Measurements from ENCODE around the gene MICU1. TPM values are rescaled to one million over a fixed set of nuclear protein-coding genes. Genes with fewer than 3 reads are reported as not detected.
A peak's percentile ranks its signal among the peaks of the same experiment; 100 is the strongest.
"Not testable (repeated sequence)": the region's sequence is repeated elsewhere in the genome, so short reads cannot be mapped to it uniquely, and the experiment has no call there.

MICU1 gene
- polyA plus RNA-seq, 6 donors from 2014 or later = 26.9 to 37.6 (median 31.4) TPM

DNA sequence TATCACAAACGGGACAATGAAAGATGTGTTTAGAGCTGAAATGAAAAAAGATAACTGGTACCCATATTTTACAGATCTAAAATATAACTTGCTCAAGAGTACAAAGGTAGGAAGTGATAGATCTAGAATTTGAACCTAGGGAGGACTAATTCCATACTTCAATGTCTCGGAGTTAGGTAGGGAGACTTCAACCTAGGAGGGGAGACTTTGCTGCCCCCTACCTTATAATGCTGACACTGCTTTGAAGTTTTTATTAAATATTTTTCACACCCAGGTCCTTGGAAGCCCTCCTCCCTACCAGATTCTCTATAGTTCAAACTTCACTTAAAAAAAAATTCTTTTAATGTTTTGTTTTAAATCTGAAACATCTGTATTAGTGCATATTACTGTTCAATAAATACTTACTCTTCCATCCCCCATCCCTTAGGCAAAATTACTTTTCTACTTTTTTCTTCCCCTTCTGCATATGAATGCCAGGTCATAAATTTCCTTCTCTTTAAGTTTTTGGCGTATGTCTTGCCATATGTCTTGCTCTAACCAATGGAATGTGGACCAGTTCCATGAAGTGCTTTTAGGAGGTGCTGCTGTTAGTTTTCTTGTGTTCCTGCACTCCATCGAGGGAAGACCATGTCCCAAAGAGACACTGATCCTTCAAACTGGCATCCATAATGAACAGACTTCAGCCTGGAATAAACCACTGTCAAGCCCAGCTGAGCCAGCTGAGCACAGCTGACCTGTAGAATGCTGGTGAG is 57.8 kb downstream of the MICU1 start:
- H3K27me3 Mint-ChIP-seq = no peaks in the 10 kb centered on the region
- DNase-seq (no peak), ATAC-seq (ENCODE audit: low read depth in 2 of 2) (no peak)
- no peak overlapping the region for H3K4me3 Mint-ChIP-seq
- peaks cover 8 to 18% (median 11%) of the 10 kb centered on the region in 3 donors for H3K4me1 Mint-ChIP-seq
- no peaks in the 10 kb centered on the region for H3K9me3 Mint-ChIP-seq
- H3K27ac Mint-ChIP-seq = peak overlapping the region in 4 of 6 donors; percentile 8 to 74 (median 52)
- peaks cover 0 to 4% of the 10 kb centered on the region in 2 donors for H3K36me3 Mint-ChIP-seq

DNA sequence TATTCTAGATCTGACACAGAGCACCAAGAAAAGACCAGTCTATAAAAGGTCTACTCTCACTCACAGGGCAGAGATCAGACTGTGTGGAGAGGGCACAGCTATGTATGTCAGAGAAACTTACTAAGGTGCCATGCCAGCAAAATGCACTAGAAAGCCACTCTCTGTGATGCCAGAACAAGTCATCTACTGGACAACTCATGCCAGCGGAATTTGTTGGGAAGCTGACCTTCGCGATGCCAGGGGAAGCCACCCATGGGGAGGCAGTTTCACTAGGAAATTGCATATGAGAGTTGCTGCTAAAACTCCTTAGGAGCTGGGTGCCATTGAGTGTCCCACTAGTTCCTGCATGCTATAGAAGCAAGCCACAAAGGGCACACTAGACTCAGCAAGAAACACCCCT is 58.5 kb downstream of the MICU1 start:
- Mint-ChIP-seq H3K4me1 (peaks cover 14 to 25% (median 17%) of the 10 kb centered on the region in 3 donors), H3K27ac (peak overlapping the region in 3 of 6 donors; percentile 24 to 67 (median 38)), H3K27me3 (no peaks in the 10 kb centered on the region), H3K36me3 (peaks cover 0 to 4% of the 10 kb centered on the region in 2 donors), H3K9me3 (no peaks in the 10 kb centered on the region), H3K4me3 (no peak overlapping the region)
- no peak for ATAC-seq (ENCODE audit: low read depth in 2 of 2)
- DNase-seq = no peak

DNA sequence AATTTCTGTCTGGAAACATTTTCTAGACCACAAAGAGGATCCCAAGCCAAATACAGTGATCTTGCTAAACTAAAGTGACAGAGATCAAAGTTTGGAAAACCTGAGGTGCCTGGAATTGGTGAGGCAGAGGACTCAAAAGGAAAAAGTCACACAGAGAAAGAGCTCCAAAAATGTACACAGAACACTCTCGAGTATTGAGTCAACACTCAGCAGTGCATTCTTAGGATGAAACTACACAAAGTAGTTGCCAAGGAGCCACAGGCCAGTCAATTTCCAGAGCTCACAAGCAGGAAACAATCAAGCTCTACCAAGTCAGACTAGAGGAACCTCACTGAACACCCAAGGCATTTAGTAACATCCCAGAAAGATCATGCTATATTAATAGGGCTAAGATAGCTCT is 61.3 kb downstream of the MICU1 start:
- H3K4me3 Mint-ChIP-seq = no peak overlapping the region
- H3K4me1 Mint-ChIP-seq = peaks cover 26 to 35% (median 34%) of the 10 kb centered on the region in 3 donors
- H3K9me3 Mint-ChIP-seq = no peaks in the 10 kb centered on the region
- DNase-seq (no peak), ATAC-seq (ENCODE audit: low read depth in 2 of 2) (no peak)
- H3K27me3 Mint-ChIP-seq = no peaks in the 10 kb centered on the region
- peak overlapping the region in 3 of 6 donors; percentile 25 to 81 (median 69) for H3K27ac Mint-ChIP-seq
- H3K36me3 Mint-ChIP-seq = peaks cover 8 to 10% of the 10 kb centered on the region in 2 donors

DNA sequence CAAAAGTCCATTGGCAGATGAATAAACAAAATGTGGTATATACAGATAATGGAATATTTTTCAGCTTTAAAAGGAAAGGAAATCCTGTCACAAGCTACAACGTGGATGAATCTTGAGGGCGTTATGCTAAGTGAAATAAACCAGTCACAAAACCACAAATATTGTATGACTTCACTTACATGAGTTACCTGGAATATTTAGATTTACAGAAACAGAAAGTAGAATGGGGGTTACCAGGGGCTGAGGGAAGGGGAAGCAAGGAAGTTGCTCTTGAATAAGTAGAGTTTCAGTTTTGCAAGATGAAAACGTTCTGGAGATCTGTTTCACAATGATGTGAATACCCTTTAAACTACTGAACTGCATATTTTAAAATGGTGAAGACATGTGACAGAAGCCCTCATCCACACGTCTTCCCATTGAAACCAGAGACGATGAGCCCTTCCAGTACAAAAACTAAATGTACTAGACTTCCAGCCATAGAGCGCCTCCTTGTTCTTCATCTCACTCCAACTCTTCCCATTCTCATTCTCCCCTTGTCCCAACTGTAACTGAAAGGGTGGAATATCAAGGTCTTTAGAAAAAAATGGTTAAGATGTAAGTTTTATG is 62.4 kb downstream of the MICU1 start:
- Mint-ChIP-seq H3K4me1 (peaks cover 26 to 35% (median 34%) of the 10 kb centered on the region in 3 donors), H3K27ac (peak overlapping the region; percentile 88 to 97 (median 91)), H3K9me3 (no peaks in the 10 kb centered on the region), H3K36me3 (peaks cover 10% of the 10 kb centered on the region in 2 donors), H3K27me3 (no peaks in the 10 kb centered on the region), H3K4me3 (peak overlapping the region; percentile 2 to 81 (median 63))
- ATAC-seq (ENCODE audit: low read depth in 2 of 2) (peak; percentile 84 to 87), DNase-seq (peak; percentile 64)

DNA sequence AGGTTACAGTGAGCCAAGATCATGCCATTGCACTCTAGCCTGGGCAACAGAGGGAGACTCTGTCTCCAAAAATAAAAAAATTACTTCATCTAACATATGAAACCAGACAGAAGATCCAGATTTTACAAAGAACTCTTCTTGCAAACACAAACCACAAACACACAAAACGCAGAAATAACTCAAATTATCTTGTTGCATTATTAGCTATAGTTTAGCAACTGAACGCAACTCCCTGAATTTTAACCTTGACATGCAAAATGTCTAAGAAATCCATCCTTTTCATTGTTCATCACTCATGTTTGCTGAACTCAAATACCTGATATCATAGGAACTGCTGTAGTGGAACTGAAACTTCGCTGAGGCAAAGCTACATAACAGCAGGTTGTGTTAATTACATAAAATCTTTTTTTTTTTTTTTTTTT is 64.1 kb downstream of the MICU1 start:
- no peaks in the 10 kb centered on the region for H3K9me3 Mint-ChIP-seq
- peaks cover 10 to 16% of the 10 kb centered on the region in 2 donors for H3K36me3 Mint-ChIP-seq
- peak; percentile 38 for DNase-seq
- H3K27me3 Mint-ChIP-seq = no peaks in the 10 kb centered on the region
- H3K4me3 Mint-ChIP-seq = peak overlapping the region in 7 of 8 donors; percentile 1 to 74 (median 38)
- H3K4me1 Mint-ChIP-seq = peaks cover 26 to 34% (median 31%) of the 10 kb centered on the region in 3 donors
- ATAC-seq (ENCODE audit: low read depth in 2 of 2) = peak; percentile 69 to 70
- peak overlapping the region; percentile 67 to 94 (median 88) for H3K27ac Mint-ChIP-seq

DNA sequence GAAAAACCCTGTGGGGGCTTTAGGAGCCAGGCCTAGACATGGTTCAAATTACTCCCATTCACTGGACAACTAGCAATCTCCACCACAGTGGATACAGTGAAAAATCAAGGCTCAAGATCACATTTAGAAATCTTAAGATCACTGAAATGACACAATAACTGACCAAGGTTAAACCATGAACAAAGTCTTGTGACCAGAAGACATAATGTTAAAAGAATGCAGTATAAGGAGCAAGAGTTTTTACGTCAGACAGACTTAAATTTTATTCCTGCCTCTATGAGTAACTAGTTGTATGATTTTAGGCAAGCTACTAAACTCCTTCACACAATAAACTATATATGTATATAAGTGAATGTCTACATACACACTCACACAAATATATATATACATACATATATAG is 68.5 kb downstream of the MICU1 start:
- no peaks in the 10 kb centered on the region for H3K9me3 Mint-ChIP-seq
- peaks cover 11 to 16% (median 16%) of the 10 kb centered on the region in 3 donors for H3K4me1 Mint-ChIP-seq
- no peaks in the 10 kb centered on the region for H3K27me3 Mint-ChIP-seq
- ATAC-seq (ENCODE audit: low read depth in 2 of 2) = no peak
- peak overlapping the region in 1 of 6 donors; percentile 39 for H3K27ac Mint-ChIP-seq
- peaks cover 6 to 16% of the 10 kb centered on the region in 2 donors for H3K36me3 Mint-ChIP-seq
- no peak for DNase-seq
- no peak overlapping the region for H3K4me3 Mint-ChIP-seq

DNA sequence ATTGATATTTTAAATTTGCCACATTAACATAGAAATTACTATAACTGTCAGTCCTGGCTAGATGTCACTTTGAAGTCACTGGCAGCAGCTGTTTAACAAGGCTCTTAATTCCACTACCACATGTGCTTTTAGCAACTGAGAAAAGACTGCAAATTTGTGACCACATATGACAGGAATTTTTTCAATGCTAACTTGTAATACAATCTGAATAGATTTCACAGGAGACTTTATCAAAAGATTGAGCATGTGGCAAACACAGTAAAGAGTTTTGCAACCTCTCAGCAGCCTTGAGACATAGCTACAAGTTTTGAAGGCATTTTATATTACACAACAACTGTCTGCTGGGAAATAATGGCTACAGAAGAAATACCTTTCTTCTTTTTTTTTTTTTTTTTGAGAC is 73.0 kb downstream of the MICU1 start:
- ATAC-seq (ENCODE audit: low read depth in 2 of 2) (no peak), DNase-seq (no peak)
- no peaks in the 10 kb centered on the region for H3K9me3 Mint-ChIP-seq
- H3K36me3 Mint-ChIP-seq = peaks cover 9 to 17% of the 10 kb centered on the region in 2 donors
- H3K4me1 Mint-ChIP-seq = no peaks in the 10 kb centered on the region
- no peaks in the 10 kb centered on the region for H3K27me3 Mint-ChIP-seq
- H3K4me3 Mint-ChIP-seq = no peak overlapping the region
- no peak overlapping the region for H3K27ac Mint-ChIP-seq

GRCh38 chr10:72550239-72550638 is 75.6 kb downstream of the MICU1 start:
- DNase-seq (no peak), ATAC-seq (ENCODE audit: low read depth in 2 of 2) (no peak)
- Mint-ChIP-seq H3K4me1 (no peaks in the 10 kb centered on the region), H3K4me3 (no peak overlapping the region), H3K27ac (no peak overlapping the region), H3K9me3 (no peaks in the 10 kb centered on the region), H3K36me3 (peaks cover 17 to 21% of the 10 kb centered on the region in 2 donors), H3K27me3 (no peaks in the 10 kb centered on the region)

DNA sequence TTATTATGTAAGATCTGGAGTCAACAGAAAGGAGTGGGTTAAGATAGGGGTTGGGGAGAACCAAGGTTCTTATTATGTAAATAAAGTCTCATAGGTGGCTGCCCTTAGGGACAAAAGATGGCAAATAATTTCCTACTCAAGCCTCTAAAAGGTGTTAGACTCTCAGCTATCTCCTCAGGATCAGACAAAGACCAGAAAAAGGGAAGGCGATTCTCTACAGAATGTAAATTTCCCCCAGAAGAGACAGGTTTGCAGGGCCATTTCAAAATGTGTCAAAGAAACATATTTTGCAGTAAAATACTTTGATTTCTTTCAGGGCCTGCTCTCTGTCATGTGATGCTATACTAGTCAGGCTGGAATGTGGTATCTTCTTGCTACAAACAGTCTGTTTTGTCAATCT is 80.3 kb downstream of the MICU1 start:
- no peak overlapping the region for H3K27ac Mint-ChIP-seq
- no peak overlapping the region for H3K4me3 Mint-ChIP-seq
- H3K9me3 Mint-ChIP-seq = peaks cover 0 to 27% (median 15%) of the 10 kb centered on the region in 7 donors
- H3K27me3 Mint-ChIP-seq = no peaks in the 10 kb centered on the region
- ATAC-seq (ENCODE audit: low read depth in 2 of 2) (no peak), DNase-seq (no peak)
- peaks cover 1 to 8% (median 7%) of the 10 kb centered on the region in 3 donors for H3K4me1 Mint-ChIP-seq
- peaks cover 34 to 60% of the 10 kb centered on the region in 2 donors for H3K36me3 Mint-ChIP-seq

DNA sequence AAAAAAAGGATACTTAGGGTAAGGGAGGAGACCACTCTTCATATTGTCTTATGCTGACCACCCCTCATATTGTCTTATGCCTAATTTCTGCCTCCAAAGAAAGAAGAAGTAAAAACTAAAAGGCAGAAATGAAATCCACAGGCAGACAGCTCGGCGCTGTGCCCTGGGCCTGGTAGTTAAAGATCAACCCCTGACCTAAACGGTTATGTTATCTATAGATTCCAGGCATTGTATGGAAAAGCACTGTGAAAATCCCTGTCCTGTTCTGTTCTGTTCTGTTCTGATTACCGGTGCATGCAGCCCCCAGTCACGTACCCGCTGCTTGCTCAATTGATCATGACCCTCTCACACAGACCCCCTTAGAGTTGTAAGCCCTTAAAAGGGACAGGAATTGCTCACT is 82.0 kb downstream of the MICU1 start:
- H3K27ac Mint-ChIP-seq = peak overlapping the region in 1 of 6 donors; percentile 56
- peaks cover 0 to 27% (median 15%) of the 10 kb centered on the region in 7 donors for H3K9me3 Mint-ChIP-seq
- not testable (repeated sequence) for H3K27me3 Mint-ChIP-seq; DNase-seq; ATAC-seq (ENCODE audit: low read depth in 2 of 2); H3K4me3 Mint-ChIP-seq
- H3K36me3 Mint-ChIP-seq = peaks cover 34 to 58% of the 10 kb centered on the region in 2 donors
- H3K4me1 Mint-ChIP-seq = peaks cover 8 to 24% (median 19%) of the 10 kb centered on the region in 3 donors

GRCh38 chr10:72542396-72542815 is 83.5 kb downstream of the MICU1 start:
- ATAC-seq (ENCODE audit: low read depth in 2 of 2) (no peak), DNase-seq (no peak)
- H3K27me3 Mint-ChIP-seq = no peaks in the 10 kb centered on the region
- no peak overlapping the region for H3K27ac Mint-ChIP-seq
- H3K4me3 Mint-ChIP-seq = no peak overlapping the region
- H3K9me3 Mint-ChIP-seq = peaks cover 0 to 27% (median 15%) of the 10 kb centered on the region in 7 donors
- H3K36me3 Mint-ChIP-seq = peaks cover 24 to 53% of the 10 kb centered on the region in 2 donors
- peaks cover 9 to 28% (median 27%) of the 10 kb centered on the region in 3 donors for H3K4me1 Mint-ChIP-seq

GRCh38 chr10:72541337-72541736 is 84.5 kb downstream of the MICU1 start:
- Mint-ChIP-seq H3K4me3 (peak overlapping the region in 3 of 8 donors; percentile 4 to 33 (median 31)), H3K27ac (peak overlapping the region in 2 of 6 donors; percentile 59 to 70), H3K36me3 (peaks cover 24 to 52% of the 10 kb centered on the region in 2 donors), H3K9me3 (peaks cover 0 to 27% (median 15%) of the 10 kb centered on the region in 7 donors), H3K4me1 (peaks cover 9 to 28% (median 27%) of the 10 kb centered on the region in 3 donors), H3K27me3 (no peaks in the 10 kb centered on the region)
- DNase-seq (no peak), ATAC-seq (ENCODE audit: low read depth in 2 of 2) (no peak)

GRCh38 chr10:72540193-72540807 is 85.6 kb downstream of the MICU1 start:
- no peak for DNase-seq
- Mint-ChIP-seq H3K4me1 (peaks cover 9 to 28% (median 27%) of the 10 kb centered on the region in 3 donors), H3K4me3 (no peak overlapping the region), H3K27ac (no peak overlapping the region), H3K27me3 (no peaks in the 10 kb centered on the region), H3K9me3 (peaks cover 0 to 27% (median 15%) of the 10 kb centered on the region in 7 donors), H3K36me3 (peaks cover 24 to 48% of the 10 kb centered on the region in 2 donors)
- ATAC-seq (ENCODE audit: low read depth in 2 of 2) = peak; percentile 64 to 80

Data from naive B cell (primary cell).